HepG2 (cell line): ENCODE measurements around the gene CFAP119. TPM values are rescaled to one million over a fixed set of nuclear protein-coding genes. Genes with fewer than 3 reads are reported as not detected.

Source experiments
- ELF3 ChIP-seq: IDR thresholded peaks from 2 replicates; pipeline ENCODE4 v1.6.1; 2016; ENCODE audit warnings: missing genetic modification reagents, missing compliant biosample characterization
- GABPA ChIP-seq, 2 experiments: IDR thresholded peaks; 2 replicates each; pipeline ENCODE4 v1.6.1; 2011 to 2016; ENCODE audit warnings: low read depth in 2 of 2, low read length in 1 of 2, missing biosample characterization in 1 of 2, missing genetic modification characterization in 1 of 2
- GFI1 ChIP-seq: sonication (generic); formaldehyde crosslinking; IDR thresholded peaks from 2 replicates; pipeline ENCODE4 v1.5.0; 2020; ENCODE audit warnings: missing genetic modification reagents, mild to moderate bottlenecking, borderline replicate concordance
- HOXA7 ChIP-seq: sonication (generic); formaldehyde crosslinking; IDR thresholded peaks from 2 replicates; pipeline ENCODE4 v1.8.1; 2022; ENCODE audit warnings: mild to moderate bottlenecking, missing genetic modification reagents, moderate library complexity
- KAT7 ChIP-seq: IDR thresholded peaks from 2 replicates; pipeline ENCODE4 v1.6.1; 2018; ENCODE audit warnings: borderline replicate concordance, missing compliant biosample characterization
- KDM2A ChIP-seq: sonication (generic); formaldehyde crosslinking; IDR thresholded peaks from 2 replicates; pipeline ENCODE4 v1.4.0; 2020; ENCODE audit warnings: low read depth, missing genetic modification reagents, borderline replicate concordance
- KDM3A ChIP-seq: IDR thresholded peaks from 2 replicates; pipeline ENCODE4 v1.6.1; 2018; ENCODE audit warnings: low read depth, missing compliant biosample characterization
- PRPF4 ChIP-seq: fragments of 200-400 bp; formaldehyde crosslinking; IDR thresholded peaks from 2 replicates; pipeline ENCODE4 v1.6.1; 2016; ENCODE audit warnings: low read length, low read depth; ENCODE audit not compliant: poor library complexity, severe bottlenecking
- SAP130 ChIP-seq: IDR thresholded peaks from 2 replicates; pipeline ENCODE4 v1.6.1; 2016; ENCODE audit warnings: low read depth
- TOPORS ChIP-seq: sonication (generic); formaldehyde crosslinking; IDR thresholded peaks from 2 replicates; pipeline ENCODE4 v1.8.0; 2023; ENCODE audit warnings: mild to moderate bottlenecking, missing genetic modification reagents
- ZNF282 ChIP-seq: fragments of 450-650 bp; IDR thresholded peaks from 2 replicates; pipeline ENCODE4 v1.6.1; 2018; ENCODE audit not compliant: partially characterized antibody
- ZNF501 ChIP-seq: sonication (generic); formaldehyde crosslinking; IDR thresholded peaks from 2 replicates; pipeline ENCODE4 v1.5.1; 2020; ENCODE audit warnings: mild to moderate bottlenecking, moderate library complexity, missing genetic modification reagents
- ZNF543 ChIP-seq: sonication (generic); formaldehyde crosslinking; IDR thresholded peaks from 2 replicates; pipeline ENCODE4 v1.4.0; 2020; ENCODE audit warnings: mild to moderate bottlenecking, missing genetic modification reagents
- ZNF552 ChIP-seq: sonication (generic); formaldehyde crosslinking; IDR thresholded peaks from 2 replicates; pipeline ENCODE4 v1.9.0; 2022; ENCODE audit warnings: missing genetic modification reagents, mild to moderate bottlenecking, borderline replicate concordance
- ZNF772 ChIP-seq: sonication (generic); formaldehyde crosslinking; IDR thresholded peaks from 2 replicates; pipeline ENCODE4 v1.5.0; 2020; ENCODE audit warnings: mild to moderate bottlenecking, missing genetic modification reagents
- ZNF788 ChIP-seq: sonication (generic); formaldehyde crosslinking; IDR thresholded peaks from 2 replicates; pipeline ENCODE4 v1.5.0; 2020; ENCODE audit warnings: mild to moderate bottlenecking, missing genetic modification reagents, borderline replicate concordance
- polyA plus RNA-seq, 8 experiments: library from polyadenylated mRNA; depleted of rRNA in 3 of 8; stranded (reverse) in 7 of 8; unstranded in 1 of 8; fragments of >200 nt; fragmentation: Illumina TruSeq in 4 of 8; extraction: Trizol in 4 of 8; gene quantifications; 2 replicates each; pipeline versions ENCODE4 v1.2.1 to v1.2.3, GENCODE V29; 2011 to 2016; ENCODE audit warnings: low read depth in 4 of 8, missing spikeins in 1 of 8, mixed read lengths in 1 of 8; ENCODE audit not compliant: insufficient read depth in 1 of 8
- total RNA-seq, 5 experiments: library from RNA; depleted of rRNA; stranded (reverse); fragments of >200 nt; fragmentation: Illumina TruSeq; extraction: Trizol; gene quantifications; 2 replicates each; pipeline ENCODE4 v1.2.3, GENCODE V29; 2016; ENCODE audit warnings: low read depth in 1 of 5
- TF ChIP-seq, protein P1 (sequence below): sonication (generic); formaldehyde crosslinking; conservative IDR thresholded peaks from 2 replicates; pipeline ENCODE4 v1.4.0; 2020; ENCODE audit warnings: mild to moderate bottlenecking, missing genetic modification reagents, moderate library complexity
- TF ChIP-seq, protein P2 (sequence below): sonication (generic); formaldehyde crosslinking; IDR thresholded peaks from 2 replicates; pipeline ENCODE4 v1.5.1; 2020; ENCODE audit warnings: mild to moderate bottlenecking, missing genetic modification reagents, moderate library complexity
- TF ChIP-seq, protein P3 (sequence below): sonication (generic); formaldehyde crosslinking; IDR thresholded peaks from 2 replicates; pipeline ENCODE4 v1.5.0; 2020; ENCODE audit warnings: missing genetic modification reagents
- TF ChIP-seq, protein P4 (sequence below): sonication (generic); formaldehyde crosslinking; IDR thresholded peaks from 2 replicates; pipeline ENCODE4 v1.4.0; 2020; ENCODE audit warnings: missing genetic modification reagents, mild to moderate bottlenecking, borderline replicate concordance

CFAP119 gene
- total and polyA plus RNA-seq, 2 of the 13 experiments (the other 11 are each of a cell fraction or from before 2014, with no cell fraction given) = 6.4 TPM

DNA sequence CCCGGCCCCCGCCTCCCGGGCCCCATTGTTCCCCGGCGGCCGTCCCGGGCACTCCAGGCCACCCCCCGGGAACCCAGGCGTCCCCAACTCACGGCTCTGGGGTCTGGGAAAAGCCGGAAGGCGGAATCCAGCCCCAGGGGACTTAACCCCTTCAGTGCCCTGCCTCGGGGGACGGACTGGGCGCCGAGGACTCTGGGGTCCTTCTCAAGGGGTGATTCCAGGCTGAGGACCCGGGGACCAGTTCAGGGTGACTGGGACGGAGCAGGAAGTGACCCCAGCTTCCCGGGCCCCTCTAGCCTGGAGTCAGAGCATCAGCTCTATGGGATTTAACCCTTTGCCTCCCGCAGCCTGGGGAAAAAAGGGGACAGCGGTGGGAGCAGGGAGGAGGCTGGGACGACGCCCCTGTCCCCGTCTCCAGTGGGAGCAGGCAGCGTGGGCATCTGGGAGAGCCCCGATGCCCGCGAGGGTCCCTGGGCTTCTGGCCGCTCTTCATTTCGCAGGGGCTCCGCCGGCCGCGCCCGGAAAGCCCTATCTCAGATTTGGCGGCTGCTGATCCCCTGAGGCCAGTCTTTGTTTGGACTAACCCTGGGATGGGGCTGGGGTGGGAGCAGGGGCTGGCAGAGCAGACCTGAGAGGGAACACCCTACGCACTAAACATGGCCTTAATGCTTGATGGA is 25.2 kb upstream of the CFAP119 start, which contains the start of gene ZNF629 (continued):
- TF ChIP-seq, protein P1, sequence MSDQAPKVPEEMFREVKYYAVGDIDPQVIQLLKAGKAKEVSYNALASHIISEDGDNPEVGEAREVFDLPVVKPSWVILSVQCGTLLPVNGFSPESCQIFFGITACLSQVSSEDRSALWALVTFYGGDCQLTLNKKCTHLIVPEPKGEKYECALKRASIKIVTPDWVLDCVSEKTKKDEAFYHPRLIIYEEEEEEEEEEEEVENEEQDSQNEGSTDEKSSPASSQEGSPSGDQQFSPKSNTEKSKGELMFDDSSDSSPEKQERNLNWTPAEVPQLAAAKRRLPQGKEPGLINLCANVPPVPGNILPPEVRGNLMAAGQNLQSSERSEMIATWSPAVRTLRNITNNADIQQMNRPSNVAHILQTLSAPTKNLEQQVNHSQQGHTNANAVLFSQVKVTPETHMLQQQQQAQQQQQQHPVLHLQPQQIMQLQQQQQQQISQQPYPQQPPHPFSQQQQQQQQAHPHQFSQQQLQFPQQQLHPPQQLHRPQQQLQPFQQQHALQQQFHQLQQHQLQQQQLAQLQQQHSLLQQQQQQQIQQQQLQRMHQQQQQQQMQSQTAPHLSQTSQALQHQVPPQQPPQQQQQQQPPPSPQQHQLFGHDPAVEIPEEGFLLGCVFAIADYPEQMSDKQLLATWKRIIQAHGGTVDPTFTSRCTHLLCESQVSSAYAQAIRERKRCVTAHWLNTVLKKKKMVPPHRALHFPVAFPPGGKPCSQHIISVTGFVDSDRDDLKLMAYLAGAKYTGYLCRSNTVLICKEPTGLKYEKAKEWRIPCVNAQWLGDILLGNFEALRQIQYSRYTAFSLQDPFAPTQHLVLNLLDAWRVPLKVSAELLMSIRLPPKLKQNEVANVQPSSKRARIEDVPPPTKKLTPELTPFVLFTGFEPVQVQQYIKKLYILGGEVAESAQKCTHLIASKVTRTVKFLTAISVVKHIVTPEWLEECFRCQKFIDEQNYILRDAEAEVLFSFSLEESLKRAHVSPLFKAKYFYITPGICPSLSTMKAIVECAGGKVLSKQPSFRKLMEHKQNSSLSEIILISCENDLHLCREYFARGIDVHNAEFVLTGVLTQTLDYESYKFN (CRISPR knock-in tag) = peak; percentile 36; the same call in 1 of the 2 replicates
- peak; percentile 89 for TF ChIP-seq ZNF772 (CRISPR knock-in tag)
- peak; percentile 64; the same call in 1 of the 2 replicates for TF ChIP-seq GFI1 (CRISPR knock-in tag)
- TF ChIP-seq, protein P2, sequence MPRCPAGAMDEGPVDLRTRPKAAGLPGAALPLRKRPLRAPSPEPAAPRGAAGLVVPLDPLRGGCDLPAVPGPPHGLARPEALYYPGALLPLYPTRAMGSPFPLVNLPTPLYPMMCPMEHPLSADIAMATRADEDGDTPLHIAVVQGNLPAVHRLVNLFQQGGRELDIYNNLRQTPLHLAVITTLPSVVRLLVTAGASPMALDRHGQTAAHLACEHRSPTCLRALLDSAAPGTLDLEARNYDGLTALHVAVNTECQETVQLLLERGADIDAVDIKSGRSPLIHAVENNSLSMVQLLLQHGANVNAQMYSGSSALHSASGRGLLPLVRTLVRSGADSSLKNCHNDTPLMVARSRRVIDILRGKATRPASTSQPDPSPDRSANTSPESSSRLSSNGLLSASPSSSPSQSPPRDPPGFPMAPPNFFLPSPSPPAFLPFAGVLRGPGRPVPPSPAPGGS = peak; percentile 56; the same call in 1 of the 2 replicates
- peak; percentile 91 for TF ChIP-seq KDM2A (CRISPR knock-in tag)
- no peak; the same call in 1 of the 2 replicates for TF ChIP-seq TOPORS (CRISPR knock-in tag)
- TF ChIP-seq ELF3 (CRISPR knock-in tag) = peak; percentile 96
- TF ChIP-seq ZNF543 = peak; percentile 45; the same call in 1 of the 2 replicates
- peak; percentile 93; the same call in 1 of the 2 replicates for TF ChIP-seq ZNF788 (CRISPR knock-in tag)
- peak; percentile 65; the same call in 1 of the 2 replicates for TF ChIP-seq ZNF501 (CRISPR knock-in tag)
- TF ChIP-seq GABPA (IDR thresholded peaks at IDR 0.05; ENCODE audit: low read depth, low read length) = peak; percentile 81
- peak; percentile 98 for TF ChIP-seq GABPA (CRISPR knock-in tag; IDR thresholded peaks at IDR 0.05; ENCODE audit: low read depth)
- peak; percentile 94 for TF ChIP-seq SAP130 (CRISPR knock-in tag)
- TF ChIP-seq KDM3A (CRISPR knock-in tag) = peak; percentile 75; the same call in 1 of the 2 replicates
- TF ChIP-seq, protein P3, sequence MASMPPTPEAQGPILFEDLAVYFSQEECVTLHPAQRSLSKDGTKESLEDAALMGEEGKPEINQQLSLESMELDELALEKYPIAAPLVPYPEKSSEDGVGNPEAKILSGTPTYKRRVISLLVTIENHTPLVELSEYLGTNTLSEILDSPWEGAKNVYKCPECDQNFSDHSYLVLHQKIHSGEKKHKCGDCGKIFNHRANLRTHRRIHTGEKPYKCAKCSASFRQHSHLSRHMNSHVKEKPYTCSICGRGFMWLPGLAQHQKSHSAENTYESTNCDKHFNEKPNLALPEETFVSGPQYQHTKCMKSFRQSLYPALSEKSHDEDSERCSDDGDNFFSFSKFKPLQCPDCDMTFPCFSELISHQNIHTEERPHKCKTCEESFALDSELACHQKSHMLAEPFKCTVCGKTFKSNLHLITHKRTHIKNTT (CRISPR knock-in tag) = no peak
- no peak for TF ChIP-seq ZNF282
- TF ChIP-seq HOXA7 = 0 out of 2 replicates have a peak, but pooled peaks have one; percentile 77
- no peak for TF ChIP-seq PRPF4
- TF ChIP-seq, protein P4, sequence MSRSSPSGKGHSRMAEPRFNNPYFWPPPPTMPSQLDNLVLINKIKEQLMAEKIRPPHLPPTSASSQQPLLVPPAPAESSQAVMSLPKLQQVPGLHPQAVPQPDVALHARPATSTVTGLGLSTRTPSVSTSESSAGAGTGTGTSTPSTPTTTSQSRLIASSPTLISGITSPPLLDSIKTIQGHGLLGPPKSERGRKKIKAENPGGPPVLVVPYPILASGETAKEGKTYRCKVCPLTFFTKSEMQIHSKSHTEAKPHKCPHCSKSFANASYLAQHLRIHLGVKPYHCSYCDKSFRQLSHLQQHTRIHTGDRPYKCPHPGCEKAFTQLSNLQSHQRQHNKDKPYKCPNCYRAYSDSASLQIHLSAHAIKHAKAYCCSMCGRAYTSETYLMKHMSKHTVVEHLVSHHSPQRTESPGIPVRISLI (CRISPR knock-in tag) = peak; percentile 17; the same call in 1 of the 2 replicates
- TF ChIP-seq KAT7 (CRISPR knock-in tag) = peak; percentile 77; the same call in 1 of the 2 replicates
- TF ChIP-seq ZNF552 (CRISPR knock-in tag) = no peak; the same call in 1 of the 2 replicates
